SH-SY5Y (cell line): Measurements from ENCODE around the gene MTREX.

Experiments used
- GATA2 ChIP-seq: IDR thresholded peaks from 2 replicates; pipeline ENCODE4 v1.6.1; 2011; ENCODE audit warnings: mild to moderate bottlenecking, low read depth, low read length
- GATA3 ChIP-seq: IDR thresholded peaks from 2 replicates; pipeline ENCODE4 v1.6.1; 2011; ENCODE audit warnings: low read depth, mild to moderate bottlenecking, low read length, moderate library complexity

DNA sequence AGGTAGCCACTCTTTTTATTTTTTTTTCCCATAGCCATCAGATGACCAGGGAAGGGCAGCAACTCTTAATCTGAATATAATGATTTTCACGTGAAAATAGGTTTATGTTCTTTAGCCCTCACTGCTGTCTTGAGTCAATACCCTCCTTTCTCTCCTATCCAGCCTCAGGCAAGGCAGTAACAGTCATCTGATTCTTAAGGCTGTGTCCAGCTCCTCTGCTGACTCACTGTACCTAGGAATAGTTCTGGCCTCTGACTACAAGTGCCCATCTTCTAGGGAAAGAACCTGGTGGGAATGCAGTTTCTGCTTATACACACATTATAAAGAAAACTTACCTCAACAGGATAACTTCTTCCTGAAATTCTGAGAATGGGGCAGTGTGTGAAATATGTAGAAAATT lies 31.0 kb upstream of the MTREX start:
- TF ChIP-seq GATA2, result no peak
- TF ChIP-seq GATA3, result no peak
